Astrocyte of the cerebellum (primary cell): ENCODE measurements around the gene ETV1.

ENCODE experiments used
- DNase-seq: peaks from one replicate; pipeline ENCODE4 v3.0.0-alpha.2; 2011; ENCODE audit warnings: low read depth
- H3K4me3 ChIP-seq: 2 replicates; pipeline ENCODE4 v1.5.1; 2011; ENCODE audit warnings: mild to moderate bottlenecking, low read depth, low read length, moderate library complexity
- CTCF ChIP-seq: IDR thresholded peaks from 2 replicates; pipeline ENCODE4 v1.5.1; 2012; ENCODE audit warnings: low read length, low read depth, moderate library complexity, mild to moderate bottlenecking; ENCODE audit errors: missing control alignments
- in situ Hi-C: cut with HindIII; loops from 2 replicates; pipeline ENCODE4 v1.10.0; 2017; ENCODE audit warnings: low sequenced_read_pairs

Gene ETV1

GRCh38 chr7:13875496-13876074, 113.9 kb downstream of the ETV1 start:
- no peak for TF ChIP-seq CTCF
- no peak overlapping the region for H3K4me3 ChIP-seq
- no peak for DNase-seq
- in situ Hi-C loops = no loop called here

GRCh38 chr7:13874783-13875182, 114.7 kb downstream of the ETV1 start:
- peak; percentile 87 for DNase-seq
- in situ Hi-C loops = no loop called here
- no peak for TF ChIP-seq CTCF
- H3K4me3 ChIP-seq = no peak overlapping the region

DNA sequence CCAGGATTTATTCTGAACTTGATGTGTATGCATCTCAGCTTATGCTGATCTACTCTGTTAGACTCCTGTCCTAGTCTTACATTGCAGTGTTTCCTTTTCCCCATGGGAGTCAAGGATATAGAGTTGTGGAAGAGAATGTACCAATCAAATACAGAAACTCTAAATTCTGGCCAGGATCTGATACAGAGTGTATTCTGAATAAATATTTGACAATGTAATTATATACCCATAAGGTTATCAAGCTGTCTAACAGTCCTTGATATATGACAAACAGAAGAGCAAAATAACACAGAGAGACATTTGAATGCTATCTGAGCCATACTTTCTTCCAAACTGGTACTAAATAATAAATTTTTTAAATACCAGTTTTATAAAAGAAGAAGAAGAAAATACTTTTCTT, 116.8 kb downstream of the ETV1 start:
- no peak for DNase-seq
- TF ChIP-seq CTCF = no peak
- in situ Hi-C loops = no loop called here
- H3K4me3 ChIP-seq = no peak overlapping the region

DNA sequence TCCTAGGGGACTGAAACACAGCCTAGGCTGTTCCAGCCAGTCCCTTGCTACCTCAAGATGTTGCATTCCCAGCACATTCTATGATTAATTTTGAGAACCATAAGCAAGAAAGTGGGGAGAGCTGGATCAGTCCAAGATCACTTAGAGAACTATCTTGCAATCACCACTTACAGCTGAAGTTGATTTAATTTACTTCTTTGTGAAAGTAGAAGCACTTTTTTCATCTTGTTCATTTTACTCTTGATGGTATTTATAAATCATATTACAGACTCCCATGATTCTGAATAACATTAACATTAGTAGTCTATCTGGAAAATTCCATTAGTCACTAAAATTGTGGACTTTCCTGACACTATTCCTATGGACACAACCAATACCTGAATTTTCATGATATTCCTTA, 118.5 kb downstream of the ETV1 start:
- in situ Hi-C loops = no loop called here
- no peak for DNase-seq
- no peak for TF ChIP-seq CTCF
- H3K4me3 ChIP-seq = no peak overlapping the region

DNA sequence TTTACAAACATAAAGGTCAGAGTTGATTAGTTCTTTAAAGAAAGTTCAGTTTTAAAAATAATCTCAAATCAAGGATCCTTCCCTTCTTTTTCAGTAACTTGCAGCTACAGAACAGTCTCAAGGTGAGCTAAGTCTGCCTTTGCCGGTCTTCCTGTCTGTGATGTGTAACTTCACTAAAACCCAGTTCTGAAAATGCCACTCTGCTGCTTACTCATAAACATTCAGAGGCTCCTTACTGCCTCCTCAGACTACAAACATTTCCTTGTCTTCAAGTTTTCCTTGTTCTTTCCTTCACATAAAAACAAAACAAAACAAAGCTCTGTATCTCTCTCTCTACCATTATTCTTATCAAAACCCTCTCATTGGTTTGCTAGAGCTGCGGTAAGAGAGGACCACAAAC, 128.7 kb downstream of the ETV1 start:
- in situ Hi-C loops = no loop called here
- no peak overlapping the region for H3K4me3 ChIP-seq
- DNase-seq = no peak
- no peak for TF ChIP-seq CTCF

GRCh38 chr7:13856012-13856411, 133.5 kb downstream of the ETV1 start:
- TF ChIP-seq CTCF = no peak
- no peak overlapping the region for H3K4me3 ChIP-seq
- no peak for DNase-seq
- in situ Hi-C loops = no loop called here

DNA sequence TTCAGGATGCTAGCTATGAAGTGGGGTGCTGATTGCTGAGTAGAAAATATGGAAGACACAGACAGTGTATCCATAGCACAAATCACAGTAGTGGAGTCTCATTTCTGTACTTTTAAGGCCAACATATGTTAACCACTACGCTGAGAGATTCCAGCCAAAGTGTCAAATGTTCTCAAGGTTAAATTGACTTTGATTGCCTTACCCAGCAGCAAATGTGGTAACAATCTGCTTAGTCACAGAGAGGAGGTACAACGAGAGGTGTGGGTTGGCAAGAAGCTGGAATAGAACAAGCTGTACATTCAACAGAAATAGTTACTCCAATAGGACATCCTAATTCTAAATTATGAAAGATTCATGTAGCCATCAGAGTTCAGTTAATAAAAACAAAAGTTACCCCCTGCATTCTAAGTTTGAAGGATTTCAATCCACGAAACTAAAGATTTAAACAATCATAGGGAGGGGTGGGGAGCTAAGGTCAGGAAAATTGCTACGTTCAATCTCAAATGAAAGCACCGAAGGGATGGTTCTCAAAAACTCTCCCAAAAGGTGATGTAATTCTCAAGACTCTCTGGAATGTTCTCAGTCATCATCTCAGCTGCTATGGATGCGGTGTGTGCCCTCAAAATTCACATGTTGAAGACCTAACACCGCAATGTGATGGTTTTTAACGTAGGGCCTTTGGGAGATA, 137.0 kb downstream of the ETV1 start:
- no peak overlapping the region for H3K4me3 ChIP-seq
- in situ Hi-C loops = no loop called here
- no peak for DNase-seq
- TF ChIP-seq CTCF = no peak
